ENCODE results near the gene SCN8A.
A peak's percentile ranks its signal among the peaks of the same experiment; 100 is the strongest.

SCN8A gene

DNA sequence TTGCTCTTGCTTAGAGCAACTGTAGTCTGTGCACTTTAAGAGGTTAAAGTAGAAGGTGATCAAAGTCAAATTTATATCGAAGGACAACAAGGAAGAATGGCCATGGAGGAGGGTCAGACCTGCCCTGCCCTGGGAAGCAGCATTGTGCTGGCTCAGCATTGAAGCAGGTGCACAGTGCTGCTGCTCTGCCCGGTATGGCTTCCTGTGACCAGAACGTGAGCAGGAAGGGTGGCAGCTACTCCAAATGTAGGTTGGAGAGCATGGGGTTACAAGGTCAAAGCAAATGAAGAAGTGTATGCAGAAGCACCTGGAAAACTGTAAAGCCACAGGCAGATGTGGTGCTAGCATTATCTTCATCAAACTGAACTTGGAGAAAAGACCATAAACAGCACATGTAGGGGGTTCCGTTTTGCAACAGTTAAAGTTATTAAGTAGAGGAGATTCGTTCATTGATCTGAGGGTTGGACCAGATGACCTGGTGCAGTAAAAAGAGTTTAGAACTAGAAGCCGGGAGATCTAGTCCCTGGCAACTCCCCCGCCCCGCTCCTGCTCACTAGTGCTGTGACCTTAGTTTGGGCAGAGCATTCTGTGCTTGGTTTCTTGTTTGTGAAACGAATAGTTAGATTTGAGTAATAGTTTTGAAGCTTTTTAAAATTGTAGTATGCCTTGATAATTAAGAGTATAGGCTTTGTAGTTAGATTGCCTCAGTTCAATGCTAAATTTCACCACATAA is 84.2 kb downstream of the SCN8A start:
- DNase-seq: no peak

- no peak for DNase-seq
Measured at GRCh38 chr12:51676875-51677274, 85.8 kb downstream of the SCN8A start.

GRCh38 chr12:51677284-51677968 is 86.4 kb downstream of the SCN8A start:
- DNase-seq: no peak

DNA sequence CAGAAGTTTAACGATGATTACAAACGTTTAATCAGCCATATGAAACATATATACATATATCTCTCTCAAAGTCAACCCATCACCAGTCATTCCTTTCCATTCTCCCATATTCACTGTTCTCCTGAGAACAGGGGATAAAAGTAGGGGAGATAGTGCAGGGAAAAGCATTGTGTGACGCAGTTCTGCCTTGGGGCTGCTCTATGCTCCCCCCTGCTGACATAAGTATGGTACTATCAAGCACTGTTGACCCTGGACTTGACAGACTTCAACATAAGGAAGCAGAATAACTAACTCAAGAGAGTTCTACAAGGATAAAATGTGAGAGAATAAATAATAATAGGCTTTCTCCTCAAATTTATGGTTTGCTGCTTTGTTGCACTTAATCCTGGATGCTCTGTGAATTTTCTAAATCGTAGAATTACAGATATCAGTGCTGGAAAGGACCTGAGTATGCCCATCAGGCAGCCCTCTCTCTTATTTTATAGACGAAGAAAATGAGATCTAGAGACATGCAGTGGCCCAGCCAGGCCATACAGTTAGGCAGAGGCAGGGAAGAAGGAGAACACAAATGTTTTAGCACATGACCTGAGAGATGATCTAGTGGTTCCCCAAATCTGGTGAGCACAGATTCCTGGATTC is 87.2 kb downstream of the SCN8A start:
- DNase-seq: no peak

GRCh38 chr12:51682981-51683380 is 91.9 kb downstream of the SCN8A start:
- no peak for DNase-seq

DNA sequence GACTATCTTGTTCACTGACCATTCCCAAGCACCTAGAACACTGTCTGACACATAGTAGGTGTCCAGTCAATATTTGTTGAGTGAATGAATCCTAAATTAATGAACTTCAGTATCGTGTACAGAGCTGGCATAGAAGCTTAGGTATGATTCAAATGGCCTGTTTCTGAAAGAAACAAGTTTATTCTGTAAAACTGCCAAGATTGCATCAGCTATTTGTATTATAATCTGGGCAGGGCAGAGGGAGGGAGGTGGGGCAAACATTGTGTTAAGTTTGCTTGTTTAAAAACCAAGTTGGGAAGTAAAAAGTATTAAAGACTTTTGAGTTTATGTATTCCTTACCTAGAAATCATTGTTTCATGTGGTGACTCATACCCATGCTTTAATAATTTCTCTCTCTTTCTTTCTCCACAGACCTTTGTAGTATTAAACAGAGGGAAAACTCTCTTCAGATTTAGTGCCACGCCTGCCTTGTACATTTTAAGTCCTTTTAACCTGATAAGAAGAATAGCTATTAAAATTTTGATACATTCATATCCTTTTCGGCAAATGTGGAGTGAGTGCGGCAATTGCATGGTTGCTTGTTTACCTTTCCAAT is 92.8 kb downstream of the SCN8A start:
- DNase-seq: no peak

GRCh38 chr12:51686727-51687126 is 95.7 kb downstream of the SCN8A start:
- DNase-seq: no peak

DNA sequence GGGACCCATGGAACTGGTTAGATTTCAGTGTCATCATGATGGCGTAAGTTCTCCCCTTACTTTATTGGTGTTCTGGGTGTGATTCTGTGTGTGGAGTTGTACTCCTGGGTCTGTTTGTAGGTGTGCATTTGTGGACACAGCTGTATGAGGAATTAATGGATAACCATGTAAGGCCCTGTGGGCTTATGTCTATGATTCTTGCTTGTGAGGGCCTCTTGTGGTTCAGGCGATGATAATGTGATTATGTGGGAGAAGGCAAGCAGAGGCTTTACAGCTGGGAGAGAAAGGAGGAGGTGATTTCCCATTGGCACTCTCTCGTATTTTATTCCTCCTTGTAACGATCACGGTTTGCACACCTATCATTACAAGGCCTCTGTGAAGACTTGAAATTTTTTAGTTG is 96.1 kb downstream of the SCN8A start:
- DNase-seq: no peak

- DNase-seq: no peak
Measured at GRCh38 chr12:51687614-51688013, 96.6 kb downstream of the SCN8A start.

DNA sequence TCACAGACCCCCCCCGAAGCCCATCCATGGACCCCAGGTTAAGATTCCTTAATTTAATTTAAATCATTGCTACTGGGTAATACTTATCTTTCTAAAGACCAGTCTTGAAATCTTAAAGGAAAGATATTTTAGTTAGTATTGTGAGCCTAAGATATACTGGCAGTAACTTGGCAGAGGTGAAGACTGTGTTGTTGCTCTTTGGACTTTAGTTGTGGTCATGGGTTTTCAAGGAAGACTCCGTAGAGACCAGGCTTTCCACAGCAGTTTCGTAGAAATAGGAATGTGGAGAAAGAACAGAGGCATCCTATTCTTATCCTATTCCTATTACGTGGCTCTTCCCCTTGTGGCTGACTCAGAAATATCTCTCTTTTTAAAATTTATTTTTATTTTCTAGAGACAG is 99.0 kb downstream of the SCN8A start:
- no peak for DNase-seq

DNA sequence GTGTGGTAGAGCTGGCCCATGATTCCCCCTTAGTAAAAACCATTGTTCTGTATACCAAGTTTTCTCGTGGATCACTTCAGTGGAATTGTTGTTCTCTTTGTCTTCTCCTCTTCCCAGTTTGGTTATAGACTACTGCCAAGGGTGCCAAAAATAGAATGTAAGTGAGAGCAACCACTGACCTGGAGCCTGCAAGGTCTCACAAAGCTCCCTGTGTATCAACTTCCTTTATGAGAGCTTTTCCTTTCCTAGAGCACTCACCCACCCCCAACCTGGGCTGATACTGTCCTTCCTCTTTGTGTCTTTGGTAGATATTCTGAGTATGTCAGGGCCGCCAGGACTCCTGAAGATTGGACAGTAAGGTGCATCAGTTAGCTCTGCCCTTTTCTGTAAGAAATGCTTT is 101.0 kb downstream of the SCN8A start:
- no peak for DNase-seq

DNA sequence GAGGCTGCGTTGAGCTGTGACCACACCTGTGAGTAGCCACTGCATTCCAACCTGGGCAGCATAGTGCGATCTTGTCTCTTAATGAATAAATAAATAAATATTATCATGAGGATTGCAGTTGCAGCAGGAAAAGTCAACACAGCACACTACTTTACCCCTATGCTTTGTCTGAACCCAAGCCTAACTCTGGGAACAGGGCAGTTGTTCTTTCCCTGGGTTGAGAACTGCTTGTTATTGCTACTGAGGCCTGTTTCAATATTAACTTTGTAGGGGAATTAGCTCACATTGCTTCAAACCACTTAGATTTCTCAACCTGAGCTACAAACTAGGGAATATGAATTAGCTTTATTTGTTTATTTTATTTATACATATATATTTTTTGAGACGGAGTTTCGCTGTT is 102.5 kb downstream of the SCN8A start:
- no peak for DNase-seq

- no peak for DNase-seq
Measured at GRCh38 chr12:51694146-51694545, 103.1 kb downstream of the SCN8A start.

DNA sequence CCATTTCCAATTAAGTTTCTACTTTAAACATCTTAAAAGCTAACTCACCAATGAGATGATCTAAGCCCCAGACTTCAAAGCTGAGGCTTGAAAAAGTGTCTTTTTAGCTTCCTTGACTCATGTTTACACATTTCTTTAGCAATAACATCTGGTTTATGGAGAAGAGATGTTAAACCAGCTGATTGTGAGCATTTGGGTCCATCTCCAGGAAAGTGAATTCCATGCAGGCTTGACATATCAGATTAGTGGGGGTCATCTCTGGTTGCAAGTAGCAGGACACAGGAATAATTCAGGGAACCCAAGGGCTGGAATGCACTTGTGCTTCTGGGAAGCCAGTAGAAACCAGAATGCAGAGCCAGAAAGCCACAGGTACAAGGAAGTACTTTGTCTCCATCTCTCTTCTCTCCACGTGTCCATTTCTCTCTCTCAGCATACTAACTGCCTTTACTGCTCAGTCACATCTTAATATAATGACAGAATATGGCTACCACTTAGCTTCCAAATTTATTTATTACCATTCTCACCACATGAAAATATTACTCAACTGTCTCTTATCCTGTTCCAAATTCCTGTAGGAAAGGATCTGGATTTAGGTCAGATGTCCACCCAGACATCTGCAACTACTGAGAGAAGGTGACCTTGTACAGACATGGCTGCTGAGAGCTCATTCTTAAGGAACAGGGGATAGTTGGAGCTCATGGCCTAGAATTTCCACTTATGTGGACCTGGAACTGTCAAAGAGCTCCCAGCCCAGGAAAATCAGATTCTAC is 104.4 kb downstream of the SCN8A start:
- no peak for DNase-seq

- DNase-seq: no peak
Measured at GRCh38 chr12:51699219-51699618, 108.2 kb downstream of the SCN8A start.

DNA sequence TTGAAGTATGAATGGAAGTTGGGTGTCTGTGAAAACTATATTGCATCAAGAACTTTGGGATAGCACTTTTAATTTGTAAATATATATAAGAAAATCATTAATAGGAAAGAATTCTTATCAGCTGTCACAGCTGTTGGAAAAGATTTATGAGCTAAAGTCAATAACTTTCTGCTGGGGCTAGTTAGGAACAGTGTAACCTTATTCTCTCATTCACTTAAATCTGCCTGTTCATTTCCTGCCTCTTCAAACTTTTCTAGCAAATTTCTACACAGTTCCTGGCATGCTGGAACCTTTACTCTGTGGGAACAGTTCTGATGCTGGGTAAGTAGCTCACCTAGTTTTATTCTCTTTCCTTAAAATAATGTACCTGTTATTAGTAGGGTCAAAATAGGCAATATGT is 109.9 kb downstream of the SCN8A start:
- no peak for DNase-seq

- no peak for DNase-seq
Measured at GRCh38 chr12:51702587-51702986, 111.6 kb downstream of the SCN8A start.

DNA sequence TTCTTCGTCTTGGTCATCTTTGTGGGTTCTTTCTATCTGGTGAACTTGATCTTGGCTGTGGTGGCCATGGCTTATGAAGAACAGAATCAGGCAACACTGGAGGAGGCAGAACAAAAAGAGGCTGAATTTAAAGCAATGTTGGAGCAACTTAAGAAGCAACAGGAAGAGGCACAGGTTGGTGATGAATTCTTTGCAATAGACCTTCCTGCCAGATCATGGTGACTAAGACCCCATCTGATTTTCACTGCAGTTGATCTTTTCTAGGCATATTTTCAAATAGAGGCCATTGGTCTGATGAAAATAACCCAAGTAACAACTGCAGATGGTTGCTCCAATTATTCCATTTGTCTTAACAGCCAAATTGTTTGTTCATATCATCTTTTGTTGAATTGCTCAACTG is 114.4 kb downstream of the SCN8A start:
- DNase-seq: no peak

DNA sequence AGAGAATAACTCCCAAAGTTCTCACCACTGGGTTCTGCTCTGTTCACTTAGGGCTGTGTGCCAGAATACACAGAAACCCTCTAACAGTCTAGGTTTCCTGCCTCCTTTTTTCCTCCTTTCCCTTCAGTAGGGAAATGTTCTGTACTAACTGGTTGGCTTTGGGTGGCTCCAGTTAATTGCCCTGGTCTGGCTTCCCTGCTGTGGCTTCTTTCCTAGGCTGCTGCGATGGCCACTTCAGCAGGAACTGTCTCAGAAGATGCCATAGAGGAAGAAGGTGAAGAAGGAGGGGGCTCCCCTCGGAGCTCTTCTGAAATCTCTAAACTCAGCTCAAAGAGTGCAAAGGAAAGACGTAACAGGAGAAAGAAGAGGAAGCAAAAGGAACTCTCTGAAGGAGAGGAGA is 115.2 kb downstream of the SCN8A start:
- DNase-seq: no peak

DNA sequence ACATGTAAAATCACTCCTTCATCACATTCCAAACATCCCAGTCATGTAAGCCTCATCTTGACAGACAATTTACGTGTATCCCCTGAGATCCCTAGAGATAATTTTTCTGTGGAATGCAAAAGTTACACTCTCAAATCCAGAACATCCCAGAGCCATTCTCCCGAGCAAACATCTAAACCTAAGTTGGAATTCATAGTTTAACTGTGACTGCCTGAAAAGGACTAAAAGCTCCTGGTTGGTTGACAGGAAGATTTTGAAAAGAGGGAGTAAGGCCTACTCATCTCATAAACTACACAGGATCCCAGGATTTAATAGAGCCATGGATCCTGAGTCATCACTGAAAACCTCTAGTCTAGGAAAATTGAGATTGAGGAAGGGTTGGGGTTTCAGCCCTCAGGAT is 123.6 kb downstream of the SCN8A start:
- DNase-seq: no peak

DNA sequence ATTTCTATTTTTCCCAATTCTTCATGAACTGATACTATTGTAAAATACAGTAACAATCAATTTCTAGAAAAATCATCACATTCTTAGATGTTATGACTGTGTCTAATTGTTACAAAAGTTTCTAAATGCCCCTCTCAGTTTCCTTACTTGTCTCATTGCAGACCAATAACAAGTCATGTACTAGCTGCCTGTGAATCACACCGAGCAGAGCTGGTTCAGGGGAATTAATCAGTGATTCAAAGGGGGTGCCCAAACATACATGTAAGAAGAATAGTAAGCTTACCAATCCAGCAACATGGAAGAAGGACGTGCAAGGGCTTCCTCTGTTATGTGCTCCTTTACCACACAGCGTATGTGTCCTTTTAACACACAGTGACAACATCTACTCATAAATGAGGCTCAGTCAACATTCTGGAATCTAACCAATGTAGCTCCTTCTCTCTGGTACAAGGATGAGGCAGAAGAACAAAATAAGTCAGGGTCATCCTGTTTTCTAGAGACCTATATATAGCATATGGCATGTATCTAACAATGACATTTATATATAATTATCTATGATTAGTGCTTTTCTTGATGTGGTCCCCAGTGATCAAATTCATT is 126.4 kb downstream of the SCN8A start:
- no peak for DNase-seq

- peak; percentile 36 for DNase-seq
Measured at GRCh38 chr12:51721282-51721940, 130.4 kb downstream of the SCN8A start.

All from activated CD8-positive, alpha-beta memory T cell treated with anti-CD3 and anti-CD28 coated beads, Interleukin-2, amount 50 U/mL, for 4 hours (primary cell).